HG03457 (cell line): ENCODE data around the gene INAFM2.

Source experiments
- ATAC-seq: cut with Tn5 transposase; IDR thresholded peaks from one replicate; pipeline ENCODE4 v1.9.1; 2021; ENCODE audit warnings: moderate number of reproducible peaks; ENCODE audit not compliant: unreplicated experiment

The INAFM2 gene

DNA sequence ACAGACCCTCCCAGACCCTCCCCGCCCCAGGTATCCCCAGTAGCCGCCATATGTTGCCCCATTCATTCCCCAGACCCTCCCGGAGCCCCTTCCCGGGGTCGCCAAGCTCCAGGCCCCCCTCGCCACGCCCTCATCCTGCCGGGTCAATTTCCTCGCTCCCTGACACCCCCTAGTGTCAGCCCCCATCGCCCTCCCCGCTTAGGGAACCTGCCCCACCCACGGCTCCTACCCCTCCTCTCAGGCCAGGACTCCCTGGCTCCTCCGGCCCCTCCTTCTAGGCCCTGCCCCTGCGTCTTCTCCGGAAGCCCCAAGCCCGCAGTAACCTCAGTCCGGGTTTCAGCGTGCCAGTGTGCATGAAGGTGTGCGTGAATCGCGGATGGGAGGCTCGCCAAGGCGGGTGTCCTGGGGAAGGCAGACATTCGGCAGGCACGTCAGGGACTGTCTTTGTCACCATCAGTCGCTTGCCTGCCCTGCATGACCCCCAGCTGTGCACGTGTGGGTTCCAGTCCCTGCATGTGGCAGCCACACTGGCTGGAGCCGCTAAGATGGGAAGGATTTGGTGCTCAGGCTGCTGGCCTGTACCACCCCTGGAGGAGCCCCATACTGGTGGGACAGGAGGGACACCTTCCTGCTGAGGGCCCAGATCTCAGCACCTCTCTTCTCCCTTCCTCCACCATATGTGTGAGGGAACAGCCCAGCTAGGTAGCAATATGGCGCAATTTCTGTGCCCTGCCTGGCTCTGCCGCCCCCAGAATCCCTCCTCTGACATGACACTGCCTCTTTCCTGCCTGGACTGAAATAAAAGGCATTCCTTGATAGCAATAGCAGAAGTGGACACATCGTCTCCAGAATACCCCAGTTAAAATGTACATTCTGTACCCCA, 35.2 kb downstream of the INAFM2 start:
- ATAC-seq: no peak

DNA sequence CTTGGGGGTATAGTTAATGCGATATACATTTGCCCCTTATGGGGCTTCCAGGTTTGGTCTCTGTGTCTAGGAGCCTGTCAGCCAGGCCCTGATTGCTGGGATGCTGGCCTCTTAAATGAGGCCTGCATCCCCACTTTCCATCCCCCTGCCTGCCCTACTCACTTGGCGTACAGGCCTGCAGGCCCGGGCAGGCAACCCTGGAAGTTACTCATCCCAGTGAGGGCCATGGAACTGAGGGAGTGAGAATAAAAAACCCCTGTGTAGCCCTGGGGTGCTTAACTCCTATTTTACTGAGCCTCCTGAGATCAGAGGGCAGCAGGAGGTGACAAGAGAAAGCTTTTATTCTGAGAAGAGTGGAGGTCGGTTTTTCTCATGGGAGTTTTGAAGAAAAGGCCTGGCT, 36.5 kb downstream of the INAFM2 start:
- ATAC-seq: no peak

DNA sequence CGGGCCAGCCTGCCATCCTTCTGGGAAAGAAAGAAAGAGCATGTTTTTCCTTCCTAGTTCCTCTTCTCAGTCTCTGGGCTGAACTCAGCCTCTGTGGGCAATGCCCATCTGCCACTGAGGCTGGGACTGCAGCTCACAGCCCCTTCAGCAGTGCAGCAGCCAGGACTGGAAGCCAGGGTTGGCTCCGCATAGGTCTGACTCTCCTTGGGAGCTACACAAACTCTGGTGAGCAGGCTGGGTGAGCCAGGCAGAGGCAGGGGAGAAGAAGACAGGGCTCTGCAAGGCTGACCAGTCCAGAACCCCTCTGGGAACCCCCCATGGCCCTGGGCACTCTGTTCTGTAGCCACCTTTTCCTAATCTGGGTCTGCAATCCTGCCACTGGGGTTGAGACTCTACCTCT, 38.1 kb downstream of the INAFM2 start:
- no peak for ATAC-seq

DNA sequence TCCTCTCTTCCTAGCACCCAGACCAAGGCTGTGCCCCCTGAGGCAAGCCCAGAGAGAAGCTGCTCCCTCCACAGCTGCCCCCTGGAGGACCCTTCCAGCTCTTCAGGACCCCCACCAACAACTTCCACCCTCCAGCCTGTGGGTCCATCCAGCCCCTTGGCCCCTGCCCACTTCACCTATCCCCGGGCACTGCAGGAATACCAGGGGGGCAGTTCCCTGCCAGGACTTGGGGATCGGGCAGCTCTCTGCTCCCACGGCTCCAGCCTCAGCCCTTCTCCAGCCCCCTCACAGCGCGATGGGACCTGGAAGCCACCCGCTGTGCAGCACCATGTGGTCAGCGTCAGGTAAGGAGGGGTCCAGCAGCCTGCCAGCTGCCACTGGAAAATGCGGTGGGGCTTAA, 40.1 kb downstream of the INAFM2 start:
- no peak for ATAC-seq

DNA sequence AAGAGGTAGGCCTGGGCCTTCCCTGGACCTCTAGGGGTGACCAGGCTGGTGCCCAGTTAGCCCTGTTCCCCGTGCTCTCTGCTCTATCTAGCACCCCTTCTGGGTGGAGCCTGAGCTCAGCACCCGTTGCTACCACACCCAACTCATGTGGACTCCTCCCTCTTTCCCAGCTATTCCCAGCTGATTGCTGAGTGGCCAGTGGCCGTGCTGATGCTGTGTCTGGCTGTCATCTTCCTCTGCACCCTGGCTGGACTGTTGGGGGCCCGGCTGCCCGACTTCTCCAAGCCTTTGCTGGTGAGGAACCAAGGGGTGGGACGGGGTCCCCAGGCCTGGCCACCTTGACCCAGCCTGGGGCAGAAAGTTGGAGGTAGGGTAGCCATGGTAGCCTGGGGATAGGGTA, 40.8 kb downstream of the INAFM2 start:
- no peak for ATAC-seq

GRCh38 chr15:40365016-40365415, 41.5 kb downstream of the INAFM2 start:
- no peak for ATAC-seq

DNA sequence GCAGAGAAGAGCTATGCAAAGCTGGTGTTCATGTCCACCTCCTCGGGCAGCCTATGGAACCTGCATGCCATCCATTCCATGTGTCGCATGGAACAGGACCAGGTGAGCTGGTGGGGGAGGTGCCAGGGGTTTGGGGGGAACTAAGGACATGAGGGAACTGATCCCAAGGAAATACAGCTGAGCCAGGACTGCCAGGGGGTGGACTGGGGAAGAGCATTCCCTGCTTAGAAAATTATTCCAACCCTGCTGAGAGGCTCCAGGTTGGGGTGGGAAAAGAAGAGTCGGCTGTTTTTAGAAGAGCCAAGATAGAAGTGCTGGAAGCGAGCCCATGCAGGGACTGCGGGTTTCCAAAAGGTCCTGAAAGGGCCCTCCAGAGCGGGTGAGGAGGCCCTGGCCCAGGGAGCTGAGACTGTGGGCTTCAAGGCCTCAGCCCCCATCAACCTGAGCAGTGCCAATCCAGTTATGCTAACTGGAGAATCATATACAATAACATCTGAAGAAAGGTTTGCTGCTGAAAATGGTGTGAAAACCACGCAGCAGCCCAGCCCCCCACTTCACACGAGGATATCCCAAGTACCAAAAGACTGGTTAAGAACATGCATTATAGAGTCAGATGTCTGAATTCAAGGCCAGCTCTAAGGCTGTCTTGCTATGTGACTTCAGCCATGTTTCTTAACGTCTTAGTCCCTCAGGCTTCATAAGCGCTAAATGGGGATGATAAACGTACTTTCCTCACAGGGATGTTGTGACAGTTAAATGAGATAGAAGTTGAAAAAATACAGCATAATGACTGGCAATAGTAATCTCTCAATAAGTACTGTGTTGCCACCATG, 42.3 kb downstream of the INAFM2 start:
- no peak for ATAC-seq

DNA sequence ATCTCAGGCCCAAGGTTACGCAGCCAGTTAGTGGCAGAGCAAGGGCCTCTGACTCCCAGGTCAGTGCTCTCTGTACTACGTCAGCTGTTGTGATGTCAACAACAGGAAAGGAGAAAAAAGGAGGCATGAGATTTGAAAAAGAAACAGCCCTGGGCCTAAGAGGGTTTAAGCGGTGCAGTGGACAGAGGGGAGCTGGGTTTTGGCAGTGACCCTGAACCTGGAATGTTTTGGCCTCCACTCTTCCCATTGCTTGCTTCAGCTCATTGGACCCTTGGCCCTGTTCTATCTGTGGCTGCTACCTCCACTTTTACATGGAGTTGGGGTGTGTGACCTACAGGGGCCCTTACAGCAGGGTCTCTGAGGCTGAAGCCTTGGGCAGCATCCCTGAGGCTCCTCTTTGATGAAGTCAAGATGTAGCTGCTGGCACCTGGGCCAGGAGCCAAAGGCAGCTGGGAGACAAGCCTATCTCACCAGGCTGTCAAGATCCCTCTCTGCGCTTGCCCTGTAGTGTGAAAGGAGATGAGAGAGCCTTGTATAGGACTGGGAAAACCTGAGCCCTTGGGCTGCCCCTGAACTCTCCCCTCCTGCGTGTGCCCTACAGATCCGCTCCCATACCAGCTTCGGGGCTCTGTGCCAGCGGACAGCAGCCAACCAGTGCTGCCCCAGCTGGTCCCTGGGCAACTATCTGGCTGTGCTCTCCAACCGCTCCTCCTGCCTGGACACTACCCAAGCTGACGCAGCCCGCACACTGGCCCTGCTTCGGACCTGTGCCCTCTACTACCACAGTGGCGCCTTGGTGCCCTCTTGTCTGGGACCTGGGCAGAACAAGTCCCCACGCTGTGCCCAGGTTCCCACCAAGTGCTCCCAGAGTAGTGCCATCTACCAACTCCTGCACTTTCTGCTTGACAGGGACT, 43.2 kb downstream of the INAFM2 start:
- ATAC-seq: no peak

- no peak for ATAC-seq
Observed at GRCh38 chr15:40367371-40367685, 43.8 kb downstream of the INAFM2 start.

DNA sequence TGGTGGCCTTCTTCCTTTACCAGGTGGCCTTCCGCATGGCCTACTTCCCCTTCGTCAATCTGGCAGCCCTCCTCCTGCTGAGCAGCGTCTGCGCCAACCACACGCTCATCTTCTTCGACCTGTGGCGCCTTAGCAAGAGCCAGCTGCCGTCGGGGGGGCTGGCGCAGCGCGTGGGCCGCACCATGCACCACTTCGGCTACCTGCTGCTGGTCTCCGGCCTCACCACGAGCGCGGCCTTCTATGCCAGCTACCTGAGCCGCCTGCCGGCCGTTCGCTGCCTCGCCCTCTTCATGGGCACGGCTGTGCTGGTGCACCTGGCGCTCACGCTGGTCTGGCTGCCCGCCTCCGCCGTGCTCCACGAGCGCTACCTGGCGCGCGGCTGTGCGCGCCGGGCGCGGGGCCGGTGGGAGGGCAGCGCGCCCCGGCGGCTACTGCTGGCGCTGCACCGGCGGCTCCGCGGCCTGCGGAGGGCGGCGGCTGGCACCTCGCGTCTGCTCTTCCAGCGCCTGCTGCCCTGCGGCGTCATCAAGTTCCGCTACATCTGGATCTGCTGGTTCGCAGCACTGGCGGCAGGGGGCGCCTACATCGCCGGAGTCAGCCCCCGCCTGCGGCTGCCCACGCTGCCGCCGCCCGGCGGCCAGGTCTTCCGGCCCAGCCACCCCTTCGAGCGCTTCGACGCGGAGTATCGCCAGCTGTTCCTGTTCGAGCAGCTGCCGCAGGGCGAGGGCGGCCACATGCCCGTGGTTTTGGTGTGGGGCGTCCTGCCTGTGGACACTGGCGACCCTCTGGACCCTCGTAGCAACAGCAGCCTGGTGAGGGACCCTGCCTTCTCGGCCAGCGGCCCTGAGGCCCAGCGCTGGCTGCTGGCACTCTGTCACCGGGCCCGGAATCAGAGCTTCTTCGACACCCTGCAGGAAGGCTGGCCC, 44.5 kb downstream of the INAFM2 start:
- peak; percentile 47 for ATAC-seq

GRCh38 chr15:40368719-40369473, 45.4 kb downstream of the INAFM2 start:
- no peak for ATAC-seq

DNA sequence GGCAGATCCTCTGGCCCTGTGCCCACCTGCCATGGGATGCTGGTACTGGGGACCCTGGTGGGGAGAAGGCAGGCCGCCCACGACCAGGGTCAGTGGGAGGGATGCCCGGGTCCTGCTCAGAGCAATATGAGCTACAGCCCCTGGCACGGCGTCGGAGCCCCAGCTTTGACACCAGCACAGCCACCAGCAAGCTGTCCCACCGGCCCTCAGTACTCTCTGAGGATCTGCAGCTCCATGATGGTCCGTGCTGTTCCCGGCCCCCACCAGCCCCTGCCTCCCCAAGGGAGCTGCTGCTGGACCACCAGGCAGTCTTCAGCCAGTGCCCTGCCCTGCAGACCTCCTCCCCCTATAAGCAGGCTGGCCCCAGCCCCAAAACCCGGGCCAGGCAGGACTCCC, 46.0 kb downstream of the INAFM2 start:
- no peak for ATAC-seq

DNA sequence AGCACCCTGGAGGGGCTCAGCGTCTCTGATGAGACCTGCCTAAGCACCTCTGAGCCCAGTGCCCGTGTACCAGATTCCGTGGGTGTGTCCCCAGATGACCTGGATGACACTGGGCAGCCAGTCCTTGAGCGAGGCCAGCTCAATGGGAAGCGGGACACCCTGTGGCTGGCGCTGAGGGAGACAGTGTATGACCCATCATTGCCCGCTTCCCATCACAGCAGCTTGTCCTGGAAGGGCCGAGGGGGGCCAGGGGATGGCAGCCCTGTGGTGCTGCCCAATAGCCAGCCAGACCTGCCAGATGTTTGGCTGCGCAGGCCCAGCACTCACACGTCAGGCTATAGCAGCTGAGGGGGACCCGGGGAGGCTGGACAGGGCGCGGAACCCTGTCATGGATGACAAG, 46.5 kb downstream of the INAFM2 start:
- no peak for ATAC-seq

DNA sequence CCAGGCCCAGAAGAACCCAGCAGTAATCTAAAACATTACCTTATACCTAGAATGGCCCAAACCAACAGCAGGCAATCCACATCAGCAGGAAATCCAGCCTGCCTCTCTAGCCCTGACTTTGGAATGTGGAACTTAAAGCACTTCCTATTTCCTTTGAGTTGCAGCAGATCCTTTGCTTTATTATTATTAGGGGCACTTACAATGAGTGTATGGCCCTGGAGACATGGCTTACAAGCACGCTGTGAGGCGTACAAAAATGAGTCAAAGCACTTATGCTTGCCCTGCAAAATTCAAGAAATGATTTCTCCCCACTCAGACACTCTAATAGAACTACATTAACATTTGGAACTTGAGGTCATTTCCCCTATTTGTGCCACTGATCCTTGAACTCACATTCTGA, 49.5 kb downstream of the INAFM2 start:
- ATAC-seq: no peak
